HG02798 (cell line): ENCODE results near the gene ESYT3.
"Not testable (repeated sequence)": the region's sequence is repeated elsewhere in the genome, so short reads cannot be mapped to it uniquely, and the experiment has no call there.

Experiments used
- ATAC-seq: cut with Tn5 transposase; IDR thresholded peaks from one replicate; pipeline ENCODE4 v1.9.1; 2021; ENCODE audit warnings: mild to moderate bottlenecking; ENCODE audit not compliant: unreplicated experiment, poor library complexity

The ESYT3 gene

DNA sequence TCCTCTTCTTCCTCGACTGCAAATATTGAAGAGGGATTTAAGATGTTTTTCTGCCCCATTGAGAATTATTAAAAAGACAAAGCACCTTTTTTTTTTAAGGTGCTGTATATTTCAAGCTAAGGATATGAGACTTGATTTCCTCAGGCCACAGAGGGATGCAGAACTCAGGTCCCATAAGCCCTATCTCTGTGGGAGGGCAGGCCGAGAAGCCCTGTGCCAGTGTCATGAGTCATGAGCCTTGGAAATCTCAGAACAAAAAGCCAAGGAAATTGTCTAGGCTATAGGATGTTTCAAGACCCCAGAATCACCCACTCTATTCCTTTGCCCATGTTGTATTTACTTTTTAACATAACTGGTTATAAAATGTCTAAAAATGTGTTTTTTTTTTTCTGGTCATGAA lies 7.3 kb downstream of the ESYT3 start:
- no peak for ATAC-seq

DNA sequence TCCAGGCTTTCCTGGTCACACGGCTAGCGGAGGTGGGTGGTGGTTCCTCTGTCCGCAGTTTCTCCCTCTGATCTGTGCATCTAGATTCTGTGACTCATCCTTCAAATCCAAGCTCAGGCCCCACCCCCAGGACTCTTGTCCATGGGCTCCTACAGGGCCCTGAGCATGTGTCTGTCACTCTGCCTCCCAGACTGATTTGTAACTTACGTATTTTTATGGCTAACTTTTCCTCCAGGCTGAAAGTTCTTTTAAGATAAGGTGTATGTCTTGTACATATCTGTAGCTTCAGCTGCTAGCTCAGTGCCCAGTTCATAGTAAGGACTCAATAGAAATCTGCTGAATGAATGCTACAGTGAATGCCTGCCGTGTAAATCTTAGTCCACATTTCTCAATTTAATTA lies 8.0 kb downstream of the ESYT3 start:
- no peak for ATAC-seq

DNA sequence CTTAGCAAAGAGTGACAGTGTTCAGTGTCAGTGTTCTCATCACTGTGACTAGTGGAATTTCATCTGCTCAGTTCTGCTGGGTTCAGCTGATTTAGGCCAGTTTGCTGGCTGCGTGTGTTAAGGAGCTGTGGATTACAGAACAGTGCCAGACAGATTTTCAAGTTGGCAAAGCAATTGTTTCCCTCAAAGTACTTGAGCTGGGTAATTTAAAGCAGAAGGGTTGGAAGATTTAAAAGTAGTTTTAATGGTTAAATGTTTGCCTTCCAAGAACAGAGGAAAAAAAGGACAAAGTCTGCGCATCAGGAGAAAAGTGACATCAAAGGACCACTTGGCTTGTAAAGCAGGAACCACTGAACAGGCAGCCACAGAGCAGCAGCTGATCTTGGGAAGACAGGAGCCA lies 8.7 kb downstream of the ESYT3 start:
- no peak for ATAC-seq

DNA sequence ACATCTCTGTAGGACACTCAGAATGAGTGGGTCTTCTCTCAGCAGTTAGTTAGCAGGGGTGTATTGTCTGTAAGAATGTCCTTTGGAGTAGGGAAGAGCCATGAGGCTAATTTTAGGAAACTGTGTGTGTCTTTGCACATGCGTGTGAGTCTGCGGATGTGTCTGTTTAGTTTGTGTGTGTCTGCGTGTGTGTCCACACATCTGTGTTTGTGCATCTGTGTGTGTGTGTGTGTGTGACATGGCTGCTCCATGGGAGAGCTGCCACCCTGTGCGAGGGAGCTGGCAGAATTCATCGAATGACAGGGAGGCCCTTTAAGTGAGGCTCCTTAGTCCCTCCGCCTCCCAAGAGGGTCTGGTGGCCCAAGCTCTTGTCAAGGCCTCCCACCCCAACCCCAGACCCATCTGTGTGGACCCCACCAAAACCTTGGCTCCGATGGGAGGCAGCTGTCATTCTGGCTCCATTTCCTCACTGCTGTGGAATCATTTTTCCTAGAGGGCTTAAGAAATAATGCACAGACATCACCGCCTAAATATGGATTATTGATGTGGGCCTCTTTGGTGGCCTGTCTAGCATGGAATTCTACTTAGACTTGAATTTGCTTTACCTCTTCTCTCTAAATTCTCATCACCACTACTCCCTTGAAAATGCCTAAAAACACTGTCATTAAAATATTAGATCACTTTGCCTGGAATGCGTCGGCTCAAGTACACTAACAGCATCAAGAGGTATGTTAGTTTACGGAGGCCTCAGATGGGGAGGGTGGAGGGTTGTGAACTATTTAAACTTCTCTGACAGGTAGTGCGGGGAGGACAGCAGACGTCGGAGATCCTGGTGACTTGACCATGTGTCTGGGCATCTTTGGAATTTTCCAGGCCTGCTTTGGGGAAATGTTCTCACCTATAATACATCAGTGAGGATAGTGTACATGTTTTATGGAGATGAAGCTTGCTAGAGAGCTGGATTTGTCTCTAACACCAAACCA lies 9.4 kb downstream of the ESYT3 start:
- ATAC-seq: no peak

GRCh38 chr3:138445236-138445635 lies 10.8 kb downstream of the ESYT3 start:
- ATAC-seq: no peak

DNA sequence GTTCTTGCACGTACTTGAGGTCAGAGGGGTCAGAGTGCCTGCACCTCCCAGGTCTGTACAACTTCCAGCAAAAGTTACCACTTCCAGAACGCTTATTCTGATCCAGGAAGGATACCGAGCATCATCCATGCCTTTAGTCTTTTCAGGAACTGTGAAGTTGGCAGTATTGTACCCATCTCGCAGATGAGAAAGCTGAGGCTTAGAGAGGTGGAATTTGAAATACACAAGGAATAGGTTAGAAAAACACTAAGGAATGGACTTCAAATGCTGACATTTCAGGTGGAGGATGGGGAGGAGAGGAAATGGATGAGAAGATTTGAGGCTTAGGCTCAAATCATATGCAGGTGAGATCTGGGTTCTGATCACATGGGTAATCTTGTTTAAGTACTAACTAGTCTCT lies 11.2 kb downstream of the ESYT3 start:
- no peak for ATAC-seq

- ATAC-seq: no peak
These were observed 14.2 kb downstream of the ESYT3 start for GRCh38 chr3:138448631-138449030.

DNA sequence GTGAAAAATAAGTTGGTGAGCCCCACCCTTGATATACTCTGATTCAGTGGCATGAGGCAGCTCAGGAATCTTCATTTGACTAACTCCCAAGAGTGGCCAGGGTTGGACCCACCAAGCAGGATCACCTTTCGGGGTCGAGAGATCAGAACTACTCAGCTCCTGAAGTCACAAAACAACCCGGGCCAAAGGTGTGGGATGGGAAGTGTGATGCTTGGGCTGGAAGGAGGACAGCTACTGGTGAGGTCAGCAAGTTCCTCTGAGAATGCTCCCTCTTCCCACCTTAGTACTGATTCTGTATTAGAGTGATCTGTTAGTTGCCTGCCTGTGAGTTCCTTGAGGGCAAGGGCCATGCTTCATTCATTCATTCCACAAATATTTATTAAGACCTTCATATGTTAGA lies 15.1 kb downstream of the ESYT3 start:
- ATAC-seq: no peak

- no peak for ATAC-seq
These were observed 15.8 kb downstream of the ESYT3 start for GRCh38 chr3:138450181-138450580.

- ATAC-seq: no peak
These were observed 16.4 kb downstream of the ESYT3 start for GRCh38 chr3:138450704-138451424.

DNA sequence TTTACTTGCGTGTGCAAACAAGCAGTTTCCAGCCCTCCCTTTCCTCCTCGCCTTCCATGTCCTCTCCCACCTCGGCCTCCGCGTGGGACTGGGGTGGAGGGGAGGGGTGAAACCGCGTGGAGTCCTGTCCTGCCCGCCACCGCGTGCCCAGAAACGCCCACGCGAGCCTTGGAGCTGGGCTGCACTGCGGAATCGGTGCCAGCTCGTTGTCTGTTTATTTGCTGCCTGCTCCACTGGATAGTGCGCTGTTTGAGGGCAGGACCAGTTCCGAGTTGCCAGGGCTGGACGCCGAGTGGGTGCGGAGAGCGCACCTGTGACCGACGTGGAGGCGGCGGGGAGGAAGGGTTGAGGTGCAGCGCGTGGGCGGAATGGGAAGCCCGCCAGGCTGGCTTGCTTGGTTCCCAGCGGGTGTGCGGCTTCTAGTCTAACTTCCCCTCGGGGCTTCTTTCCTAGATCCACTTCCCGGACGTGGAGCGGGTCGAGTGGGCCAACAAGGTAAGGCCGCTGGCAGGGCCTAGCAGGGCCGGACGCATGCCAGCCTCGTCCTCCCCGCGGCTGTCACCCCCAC lies 17.3 kb downstream of the ESYT3 start:
- ATAC-seq: no peak

DNA sequence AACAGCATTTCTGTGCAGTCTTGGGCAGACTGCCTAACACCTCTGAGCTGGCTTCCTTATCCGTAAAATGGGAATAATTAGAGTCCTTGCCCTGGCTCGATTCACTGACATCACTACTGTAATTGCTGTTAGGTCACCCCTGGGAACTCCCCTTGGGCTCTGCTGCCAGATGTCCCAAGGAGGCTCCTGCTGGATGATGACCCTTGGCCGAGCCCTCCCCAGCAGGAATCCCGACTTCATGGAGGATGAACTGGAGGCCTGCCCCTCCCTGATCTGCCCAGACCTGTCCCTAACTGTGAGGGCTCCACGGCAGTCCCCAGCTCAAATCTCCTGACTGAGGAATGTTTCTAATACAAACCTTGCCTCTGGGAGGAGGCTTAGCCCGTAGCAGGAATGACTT lies 18.0 kb downstream of the ESYT3 start:
- ATAC-seq: no peak

- ATAC-seq: not testable (repeated sequence)
These were observed 19.5 kb downstream of the ESYT3 start for GRCh38 chr3:138453940-138454339.

DNA sequence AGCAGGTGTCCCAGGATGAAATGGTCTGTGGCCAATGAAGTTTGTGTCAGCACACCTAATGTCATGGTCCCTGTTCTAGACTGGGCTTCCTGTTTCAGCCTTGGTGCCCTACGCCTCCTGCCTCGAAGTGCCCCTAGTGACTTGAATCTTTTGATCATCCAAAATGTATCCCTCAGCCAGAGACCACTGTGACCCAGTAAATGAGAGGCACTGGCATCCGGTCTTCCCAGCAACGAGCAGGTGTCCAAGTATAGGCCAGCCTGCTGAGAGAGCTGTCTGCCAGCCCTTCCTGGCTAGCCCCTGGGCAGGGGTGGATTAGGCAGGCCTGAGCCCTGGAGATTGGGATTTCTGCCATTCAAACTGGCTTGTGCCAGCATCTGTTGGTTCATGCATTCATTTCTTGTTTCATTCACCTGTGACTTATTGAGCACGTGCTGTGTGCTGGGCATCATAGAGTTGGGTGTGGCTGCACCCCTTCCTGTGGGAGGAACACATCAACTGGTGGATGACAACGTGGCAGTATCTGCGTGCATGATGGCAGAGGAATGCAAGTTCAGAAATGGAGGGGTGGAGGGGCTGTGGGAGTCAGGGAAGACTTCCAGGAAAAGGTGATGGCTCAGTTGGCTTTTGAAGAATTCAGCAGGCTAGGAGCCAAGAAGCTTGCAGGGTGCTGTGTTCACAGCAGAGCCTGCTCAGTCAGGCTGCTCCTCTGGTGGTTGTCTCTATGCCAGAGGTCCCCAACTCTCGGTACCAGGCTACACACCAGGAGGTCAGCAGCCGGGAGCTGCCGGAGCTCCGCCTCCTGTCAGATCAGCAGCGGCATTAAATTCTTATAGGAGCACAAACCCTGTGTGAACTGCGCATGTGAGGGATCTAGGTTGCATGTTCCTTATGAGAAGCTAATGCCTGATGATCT lies 21.6 kb downstream of the ESYT3 start:
- no peak for ATAC-seq

- ATAC-seq: no peak
These were observed 22.8 kb downstream of the ESYT3 start for GRCh38 chr3:138456961-138457862.

GRCh38 chr3:138457863-138458735 lies 23.7 kb downstream of the ESYT3 start:
- no peak for ATAC-seq

DNA sequence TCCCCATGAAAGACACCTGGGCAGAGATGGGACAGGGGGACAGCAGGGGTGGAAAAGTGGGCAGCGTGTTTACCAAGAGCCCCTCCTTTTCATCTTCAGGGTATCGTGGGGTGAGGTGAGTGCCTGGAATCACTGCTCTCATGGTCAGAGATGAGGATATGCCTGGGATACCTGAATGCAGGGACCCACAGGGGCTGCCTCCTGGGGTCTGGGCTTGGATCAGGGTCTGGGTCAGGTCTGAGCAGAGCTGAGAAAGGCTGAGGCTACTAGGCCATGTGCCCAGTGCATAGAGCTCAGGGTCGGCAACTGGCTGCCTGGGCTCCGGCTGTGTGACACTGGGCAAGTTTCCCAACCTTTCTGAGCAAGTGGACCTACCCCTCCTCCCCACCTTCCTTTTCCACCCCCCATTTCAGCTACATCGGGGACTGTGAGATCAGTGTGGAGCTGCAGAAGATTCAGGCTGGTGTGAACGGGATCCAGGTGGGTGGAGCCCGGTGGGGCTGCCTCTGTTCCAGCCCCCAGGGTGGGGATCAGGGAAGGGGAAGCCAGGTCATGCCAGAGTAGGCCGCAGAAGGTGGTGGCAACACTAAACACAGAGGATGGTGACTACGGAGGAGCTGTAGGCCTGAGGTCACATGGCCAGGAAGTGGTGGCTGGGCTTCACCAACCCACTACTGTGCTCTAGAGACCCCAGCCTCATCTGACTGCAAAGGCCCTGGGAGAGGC lies 24.5 kb downstream of the ESYT3 start:
- ATAC-seq: no peak
